MM.1S (cell line): ENCODE data around the gene RPS6KA2.

Source experiments
- CTCF ChIP-seq: fragments of 300-600 bp; sonication (generic); IDR thresholded peaks from 2 replicates; pipeline ENCODE4 v1.5.1; 2016; ENCODE audit warnings: antibody characterized with exemption, low read length, mixed read lengths
- EZH2 ChIP-seq: fragments of 300-600 bp; sonication (generic); optimal IDR thresholded peaks from 2 replicates; pipeline ENCODE3; 2017; ENCODE audit warnings: low read depth, mild to moderate bottlenecking, antibody characterized with exemption, low read length, mixed read lengths
- EZH2phosphoT487 ChIP-seq: fragments of 300-600 bp; sonication (generic); IDR thresholded peaks from 2 replicates; pipeline ENCODE4 v1.6.1; 2018; ENCODE audit warnings: antibody characterized with exemption, low read length

DNA sequence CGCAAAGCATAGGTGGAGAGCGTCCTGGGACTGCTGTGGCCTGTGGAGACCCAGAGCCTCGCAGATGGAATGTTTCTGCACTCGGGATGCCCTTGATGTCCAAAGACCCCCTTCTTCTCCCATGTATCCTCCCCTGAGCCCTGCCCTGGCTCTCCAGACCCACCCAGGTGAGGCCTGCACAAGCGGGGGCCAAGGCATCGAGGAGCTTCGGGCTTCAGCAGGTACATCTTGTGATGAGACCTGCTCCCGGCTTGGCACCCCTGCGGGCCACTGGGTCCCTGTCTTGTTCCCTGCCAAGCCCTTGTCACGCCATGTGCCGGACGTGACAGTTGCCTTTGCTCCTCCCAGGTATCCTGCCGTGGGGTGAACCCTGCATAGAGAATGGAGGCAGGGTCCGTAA is 125.8 kb downstream of the RPS6KA2 start:
- TF ChIP-seq CTCF = no peak
- TF ChIP-seq EZH2 = no peak
- no peak for TF ChIP-seq EZH2phosphoT487
